HepG2 (cell line): ENCODE results near the gene SUCLG2. TPM values are rescaled to one million over a fixed set of nuclear protein-coding genes. Genes with fewer than 3 reads are reported as not detected.

ENCODE experiments used
- BHLHE40 ChIP-seq: IDR thresholded peaks from 2 replicates; pipeline ENCODE4 v1.6.1; 2011; ENCODE audit warnings: low read length, improper control_type of control experiment
- CREM ChIP-seq, 2 experiments: sonication (generic) in 1 of 2; formaldehyde crosslinking in 1 of 2; IDR thresholded peaks; 2 replicates each; pipeline versions ENCODE4 v1.4.0 to v1.6.1; 2016 to 2020; ENCODE audit warnings: antibody characterized with exemption in 1 of 2, mild to moderate bottlenecking in 1 of 2, missing genetic modification reagents in 1 of 2
- FOXK2 ChIP-seq: fragments of 450-650 bp; IDR thresholded peaks from 2 replicates; pipeline ENCODE4 v1.6.1; 2016
- NAIF1 ChIP-seq: sonication (generic); formaldehyde crosslinking; IDR thresholded peaks from 2 replicates; pipeline ENCODE4 v1.5.0; 2020; ENCODE audit warnings: mild to moderate bottlenecking, missing genetic modification reagents, borderline replicate concordance
- PAWR ChIP-seq: sonication (generic); formaldehyde crosslinking; IDR thresholded peaks from 2 replicates; pipeline ENCODE4 v1.4.0; 2020; ENCODE audit warnings: missing genetic modification reagents, mild to moderate bottlenecking, borderline replicate concordance
- RBFOX2 ChIP-seq: fragments of 200-400 bp; formaldehyde crosslinking; IDR thresholded peaks from 2 replicates; pipeline ENCODE4 v1.6.1; 2017; ENCODE audit warnings: low read depth, mild to moderate bottlenecking, low read length
- RXRB ChIP-seq: IDR thresholded peaks from 2 replicates; pipeline ENCODE4 v1.6.1; 2016; ENCODE audit warnings: borderline replicate concordance, missing genetic modification reagents, missing compliant biosample characterization
- SALL1 ChIP-seq: sonication (generic); formaldehyde crosslinking; IDR thresholded peaks from 2 replicates; pipeline ENCODE4 v1.8.0; 2022; ENCODE audit warnings: mild to moderate bottlenecking, missing genetic modification reagents
- SOX13 ChIP-seq, 3 experiments: fragments of 450-650 bp in 1 of 3; sonication (generic) in 1 of 3; formaldehyde crosslinking in 1 of 3; IDR thresholded peaks in 2 of 3; conservative IDR thresholded peaks in 1 of 3; 2 replicates each; pipeline versions ENCODE4 v1.5.0 to v1.6.1; 2016 to 2020; ENCODE audit warnings: antibody characterized with exemption in 1 of 3, mild to moderate bottlenecking in 1 of 3, missing compliant biosample characterization in 1 of 3, missing genetic modification reagents in 1 of 3, moderate library complexity in 1 of 3
- SP140L ChIP-seq: sonication (generic); formaldehyde crosslinking; IDR thresholded peaks from 2 replicates; pipeline ENCODE4 v1.4.0; 2020; ENCODE audit warnings: missing genetic modification reagents, borderline replicate concordance
- SP2 ChIP-seq: sonication (generic); formaldehyde crosslinking; IDR thresholded peaks from 2 replicates; pipeline ENCODE4 v1.5.1; 2020; ENCODE audit warnings: mild to moderate bottlenecking, missing genetic modification reagents
- THYN1 ChIP-seq: sonication (generic); formaldehyde crosslinking; IDR thresholded peaks from 2 replicates; pipeline ENCODE4 v1.8.1; 2023; ENCODE audit warnings: low read depth, mild to moderate bottlenecking, moderate library complexity, missing genetic modification reagents, borderline replicate concordance
- ZBTB7A ChIP-seq: sonication (generic); formaldehyde crosslinking; IDR thresholded peaks from 2 replicates; pipeline ENCODE4 v1.8.0; 2022; ENCODE audit warnings: mild to moderate bottlenecking, missing genetic modification reagents
- ZNF333 ChIP-seq: sonication (generic); formaldehyde crosslinking; IDR thresholded peaks from 2 replicates; pipeline ENCODE4 v1.4.0; 2020; ENCODE audit warnings: mild to moderate bottlenecking, missing genetic modification reagents, borderline replicate concordance
- ZNF354B ChIP-seq: sonication (generic); formaldehyde crosslinking; IDR thresholded peaks from 2 replicates; pipeline ENCODE4 v1.8.0; 2022; ENCODE audit warnings: mild to moderate bottlenecking, missing genetic modification reagents
- ZNF382 ChIP-seq: sonication (generic); formaldehyde crosslinking; IDR thresholded peaks from 2 replicates; pipeline ENCODE4 v1.5.0; 2020; ENCODE audit warnings: missing genetic modification reagents, mild to moderate bottlenecking, borderline replicate concordance
- ZNF562 ChIP-seq: sonication (generic); formaldehyde crosslinking; IDR thresholded peaks from 2 replicates; pipeline ENCODE4 v1.8.0; 2022; ENCODE audit warnings: missing genetic modification reagents, borderline replicate concordance
- ZNF570 ChIP-seq: sonication (generic); formaldehyde crosslinking; IDR thresholded peaks from 2 replicates; pipeline ENCODE4 v1.4.0; 2020; ENCODE audit warnings: mild to moderate bottlenecking, missing genetic modification reagents, borderline replicate concordance
- ZNF629 ChIP-seq: sonication (generic); formaldehyde crosslinking; conservative IDR thresholded peaks from 2 replicates; pipeline ENCODE4 v1.5.0; 2020; ENCODE audit warnings: missing genetic modification reagents
- ZNF746 ChIP-seq: sonication (generic); formaldehyde crosslinking; IDR thresholded peaks from 2 replicates; pipeline ENCODE4 v1.8.0; 2022; ENCODE audit warnings: mild to moderate bottlenecking, missing genetic modification reagents
- ZNF747 ChIP-seq: sonication (generic); formaldehyde crosslinking; IDR thresholded peaks from 2 replicates; pipeline ENCODE4 v1.8.1; 2023; ENCODE audit warnings: missing genetic modification reagents, mild to moderate bottlenecking, borderline replicate concordance
- ZNF83 ChIP-seq: sonication (generic); formaldehyde crosslinking; IDR thresholded peaks from 2 replicates; pipeline ENCODE4 v1.4.0; 2020; ENCODE audit warnings: missing genetic modification reagents, mild to moderate bottlenecking, borderline replicate concordance
- polyA plus RNA-seq, 8 experiments: library from polyadenylated mRNA; depleted of rRNA in 3 of 8; stranded (reverse) in 7 of 8; unstranded in 1 of 8; fragments of >200 nt; fragmentation: Illumina TruSeq in 4 of 8; extraction: Trizol in 4 of 8; gene quantifications; 2 replicates each; pipeline versions ENCODE4 v1.2.1 to v1.2.3, GENCODE V29; 2011 to 2016; ENCODE audit warnings: low read depth in 4 of 8, missing spikeins in 1 of 8, mixed read lengths in 1 of 8; ENCODE audit not compliant: insufficient read depth in 1 of 8
- total RNA-seq, 5 experiments: library from RNA; depleted of rRNA; stranded (reverse); fragments of >200 nt; fragmentation: Illumina TruSeq; extraction: Trizol; gene quantifications; 2 replicates each; pipeline ENCODE4 v1.2.3, GENCODE V29; 2016; ENCODE audit warnings: low read depth in 1 of 5
- TF ChIP-seq, protein P1 (sequence below): sonication (generic); formaldehyde crosslinking; IDR thresholded peaks from 2 replicates; pipeline ENCODE4 v1.4.0; 2020; ENCODE audit warnings: missing genetic modification reagents
- TF ChIP-seq, protein P2 (sequence below): sonication (generic); formaldehyde crosslinking; IDR thresholded peaks from 2 replicates; pipeline ENCODE4 v1.5.1; 2020; ENCODE audit warnings: mild to moderate bottlenecking, missing genetic modification reagents, borderline replicate concordance
- TF ChIP-seq, protein P3 (sequence below): sonication (generic); formaldehyde crosslinking; IDR thresholded peaks from 2 replicates; pipeline ENCODE4 v1.4.0; 2020; ENCODE audit warnings: mild to moderate bottlenecking, low read depth, missing genetic modification reagents
- TF ChIP-seq, protein P4 (sequence below): sonication (generic); formaldehyde crosslinking; IDR thresholded peaks from 2 replicates; pipeline ENCODE4 v1.8.0; 2022; ENCODE audit warnings: mild to moderate bottlenecking, missing genetic modification reagents, moderate library complexity

The SUCLG2 gene
- total and polyA plus RNA-seq, 2 of the 13 experiments (the other 11 are each of a cell fraction or from before 2014, with no cell fraction given), result 21.4 to 64.9 TPM

DNA sequence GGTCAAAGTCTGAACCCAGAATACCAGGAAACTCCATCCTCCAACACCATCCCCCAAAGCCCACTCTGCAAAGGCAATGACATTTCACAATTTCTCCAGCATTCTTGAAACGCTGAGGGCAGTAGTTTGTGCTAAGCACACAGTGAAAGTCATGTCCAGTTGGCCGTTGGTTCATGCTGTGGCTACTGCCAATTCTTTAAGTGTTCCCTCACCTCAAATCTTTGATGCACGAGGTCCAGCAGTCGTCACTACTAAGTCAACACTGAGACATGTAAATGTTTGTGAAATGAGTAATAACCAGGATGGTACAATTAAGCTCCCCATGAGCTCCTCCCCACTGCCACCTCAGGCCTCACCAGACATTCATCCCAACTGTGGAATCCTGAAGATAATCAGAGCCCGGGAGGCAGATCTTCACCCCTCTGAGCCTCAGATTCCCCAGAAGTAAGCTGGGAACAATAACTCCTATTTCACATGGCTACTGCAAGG, 7.0 kb downstream of the SUCLG2 start (continued):
- TF ChIP-seq SALL1 (CRISPR knock-in tag) (peak; percentile 87), ZNF83 (CRISPR knock-in tag) (no peak), NAIF1 (CRISPR knock-in tag) (0 out of 2 replicates have a peak, but pooled peaks have one; percentile 20), SP2 (CRISPR knock-in tag) (no peak), ZNF570 (CRISPR knock-in tag) (no peak), FOXK2 (no peak), BHLHE40 (peak; percentile 66; the same call in 1 of the 2 replicates), ZNF333 (no peak), RBFOX2 (no peak), SOX13 (IDR thresholded peaks at IDR 0.05) (no peak; the same call in none of the 2 replicates), SOX13 (CRISPR knock-in tag; conservative IDR thresholded peaks at IDR 0.05 in 1 of 2, IDR thresholded peaks at IDR 0.05 in 1 of 2) (peak in 1 of 2 experiments; percentile 72; a peak in 2 of 4 replicates), PAWR (CRISPR knock-in tag) (no peak), RXRB (peak; percentile 63; the same call in 1 of the 2 replicates), ZNF746 (CRISPR knock-in tag) (peak; percentile 58; the same call in 1 of the 2 replicates), ZBTB7A (CRISPR knock-in tag) (no peak), ZNF629 (CRISPR knock-in tag) (no peak), ZNF382 (CRISPR knock-in tag) (no peak), ZNF354B (no peak), SP140L (CRISPR knock-in tag) (no peak), ZNF747 (CRISPR knock-in tag) (no peak), CREM (IDR thresholded peaks at IDR 0.05) (peak; percentile 73), CREM (CRISPR knock-in tag; IDR thresholded peaks at IDR 0.05) (no peak), ZNF562 (CRISPR knock-in tag) (peak; percentile 77; the same call in 1 of the 2 replicates), THYN1 (no peak)
- TF ChIP-seq, protein P1, sequence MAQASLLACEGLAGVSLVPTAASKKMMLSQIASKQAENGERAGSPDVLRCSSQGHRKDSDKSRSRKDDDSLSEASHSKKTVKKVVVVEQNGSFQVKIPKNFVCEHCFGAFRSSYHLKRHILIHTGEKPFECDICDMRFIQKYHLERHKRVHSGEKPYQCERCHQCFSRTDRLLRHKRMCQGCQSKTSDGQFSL (CRISPR knock-in tag), result no peak
- TF ChIP-seq, protein P2, sequence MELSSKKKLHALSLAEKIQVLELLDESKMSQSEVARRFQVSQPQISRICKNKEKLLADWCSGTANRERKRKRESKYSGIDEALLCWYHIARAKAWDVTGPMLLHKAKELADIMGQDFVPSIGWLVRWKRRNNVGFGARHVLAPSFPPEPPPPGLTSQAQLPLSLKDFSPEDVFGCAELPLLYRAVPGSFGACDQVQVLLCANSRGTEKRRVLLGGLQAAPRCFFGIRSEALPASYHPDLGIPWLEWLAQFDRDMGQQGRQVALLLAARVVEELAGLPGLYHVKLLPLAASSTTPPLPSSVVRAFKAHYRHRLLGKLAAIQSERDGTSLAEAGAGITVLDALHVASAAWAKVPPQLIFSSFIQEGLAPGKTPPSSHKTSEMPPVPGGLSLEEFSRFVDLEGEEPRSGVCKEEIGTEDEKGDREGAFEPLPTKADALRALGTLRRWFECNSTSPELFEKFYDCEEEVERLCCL, result no peak
- TF ChIP-seq, protein P3, sequence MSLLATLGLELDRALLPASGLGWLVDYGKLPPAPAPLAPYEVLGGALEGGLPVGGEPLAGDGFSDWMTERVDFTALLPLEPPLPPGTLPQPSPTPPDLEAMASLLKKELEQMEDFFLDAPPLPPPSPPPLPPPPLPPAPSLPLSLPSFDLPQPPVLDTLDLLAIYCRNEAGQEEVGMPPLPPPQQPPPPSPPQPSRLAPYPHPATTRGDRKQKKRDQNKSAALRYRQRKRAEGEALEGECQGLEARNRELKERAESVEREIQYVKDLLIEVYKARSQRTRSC, result no peak
- TF ChIP-seq, protein P4, sequence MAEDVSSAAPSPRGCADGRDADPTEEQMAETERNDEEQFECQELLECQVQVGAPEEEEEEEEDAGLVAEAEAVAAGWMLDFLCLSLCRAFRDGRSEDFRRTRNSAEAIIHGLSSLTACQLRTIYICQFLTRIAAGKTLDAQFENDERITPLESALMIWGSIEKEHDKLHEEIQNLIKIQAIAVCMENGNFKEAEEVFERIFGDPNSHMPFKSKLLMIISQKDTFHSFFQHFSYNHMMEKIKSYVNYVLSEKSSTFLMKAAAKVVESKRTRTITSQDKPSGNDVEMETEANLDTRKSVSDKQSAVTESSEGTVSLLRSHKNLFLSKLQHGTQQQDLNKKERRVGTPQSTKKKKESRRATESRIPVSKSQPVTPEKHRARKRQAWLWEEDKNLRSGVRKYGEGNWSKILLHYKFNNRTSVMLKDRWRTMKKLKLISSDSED (CRISPR knock-in tag), result no peak
